ENCODE results near the gene NAALADL2.

The NAALADL2 gene

GRCh38 chr3:174859114-174859735 is at the start of gene NAALADL2:
NAALADL2 (plus strand) TSS chr3:174859334.
- no peak for DNase-seq (ENCODE audit: low spot score)

GRCh38 chr3:174810254-174810653 is 48.9 kb upstream of the NAALADL2 start:
- no peak for DNase-seq (ENCODE audit: low spot score)

- DNase-seq (ENCODE audit: low spot score) = no peak
These were observed 46.8 kb upstream of the NAALADL2 start for GRCh38 chr3:174812172-174812862.

- DNase-seq (ENCODE audit: low spot score) = no peak
These were observed 43.4 kb upstream of the NAALADL2 start for GRCh38 chr3:174815750-174816149.

- DNase-seq (ENCODE audit: low spot score) = no peak
These were observed 38.2 kb upstream of the NAALADL2 start for GRCh38 chr3:174820885-174821284.

- no peak for DNase-seq (ENCODE audit: low spot score)
These were observed 37.7 kb upstream of the NAALADL2 start for GRCh38 chr3:174821477-174821876.

- no peak for DNase-seq (ENCODE audit: low spot score)
These were observed 36.8 kb upstream of the NAALADL2 start for GRCh38 chr3:174822320-174822719.

GRCh38 chr3:174826069-174826468 is 33.1 kb upstream of the NAALADL2 start:
- DNase-seq (ENCODE audit: low spot score) = no peak

- DNase-seq (ENCODE audit: low spot score) = no peak
These were observed 14.4 kb upstream of the NAALADL2 start for GRCh38 chr3:174844746-174845145.

GRCh38 chr3:174846055-174846454 is 13.1 kb upstream of the NAALADL2 start:
- no peak for DNase-seq (ENCODE audit: low spot score)

- no peak for DNase-seq (ENCODE audit: low spot score)
These were observed 4.1 kb upstream of the NAALADL2 start for GRCh38 chr3:174854987-174855386.

GRCh38 chr3:174857301-174857700 is 1.8 kb upstream of the NAALADL2 start:
- no peak for DNase-seq (ENCODE audit: low spot score)

GRCh38 chr3:174858353-174858752 is 781 bp upstream of the NAALADL2 start:
- DNase-seq (ENCODE audit: low spot score) = no peak

GRCh38 chr3:174859756-174860155 is 622 bp downstream of the NAALADL2 start:
- DNase-seq (ENCODE audit: low spot score) = no peak

GRCh38 chr3:174862101-174862500 is 3.0 kb downstream of the NAALADL2 start:
- no peak for DNase-seq (ENCODE audit: low spot score)

- no peak for DNase-seq (ENCODE audit: low spot score)
These were observed 3.5 kb downstream of the NAALADL2 start for GRCh38 chr3:174862666-174863065.

- no peak for DNase-seq (ENCODE audit: low spot score)
These were observed 4.4 kb downstream of the NAALADL2 start for GRCh38 chr3:174863488-174863887.

GRCh38 chr3:174869448-174869847 is 10.3 kb downstream of the NAALADL2 start:
- DNase-seq (ENCODE audit: low spot score) = no peak

- DNase-seq (ENCODE audit: low spot score) = no peak
These were observed 14.9 kb downstream of the NAALADL2 start for GRCh38 chr3:174873832-174874657.

- no peak for DNase-seq (ENCODE audit: low spot score)
These were observed 23.7 kb downstream of the NAALADL2 start for GRCh38 chr3:174882789-174883188.

- DNase-seq (ENCODE audit: low spot score) = no peak
These were observed 24.9 kb downstream of the NAALADL2 start for GRCh38 chr3:174883881-174884675.
